ENCODE data around the gene CCDC51.

- TF ChIP-seq CTCF (IDR thresholded peaks at IDR 0.05) (no peak), POLR2A (IDR thresholded peaks at IDR 0.05) (no peak)
Observed at GRCh38 chr3:48433472-48434118, 6.3 kb downstream of the CCDC51 start.

Measured in uterus (tissue), 2 donors.